ENCODE results near the gene KLHL17.
"Not testable (repeated sequence)": the region's sequence is repeated elsewhere in the genome, so short reads cannot be mapped to it uniquely, and the experiment has no call there.

The KLHL17 gene

GRCh38 chr1:1003618-1004419 lies 43.4 kb downstream of the KLHL17 start:
- DNase-seq: no peak

- no peak for DNase-seq
Observed at GRCh38 chr1:1004420-1004779, 44.0 kb downstream of the KLHL17 start.

GRCh38 chr1:1004780-1005697 lies 44.7 kb downstream of the KLHL17 start:
- DNase-seq: no peak

GRCh38 chr1:1005774-1006304 lies 45.5 kb downstream of the KLHL17 start:
- no peak for DNase-seq

- no peak for DNase-seq
Observed at GRCh38 chr1:1006305-1007159, 46.1 kb downstream of the KLHL17 start.

- not testable (repeated sequence) for DNase-seq
Observed at GRCh38 chr1:1010131-1010530, 49.7 kb downstream of the KLHL17 start.

- DNase-seq: no peak
Observed at GRCh38 chr1:1011396-1011949, 51.1 kb downstream of the KLHL17 start.

- not testable (repeated sequence) for DNase-seq
Observed at GRCh38 chr1:1012736-1013104, 52.3 kb downstream of the KLHL17 start.

GRCh38 chr1:1013105-1013921 lies 52.9 kb downstream of the KLHL17 start, which contains the start of gene ISG15:
TSS of gene ISG15 (plus strand) at chr1:1013497. CDS start at chr1:1013574, 77 bp downstream.
- DNase-seq: peak; percentile 87

- DNase-seq: peak; percentile 56
Observed at GRCh38 chr1:1013922-1014648, 53.7 kb downstream of the KLHL17 start.

- DNase-seq: no peak
Observed at GRCh38 chr1:1014799-1015681, 54.7 kb downstream of the KLHL17 start.

Measured in activated naive CD4-positive, alpha-beta T cell treated with Interleukin-2 at 50 U/mL for 16 hours (primary cell).